ENCODE measurements around the gene GCM1.

GCM1 gene

DNA sequence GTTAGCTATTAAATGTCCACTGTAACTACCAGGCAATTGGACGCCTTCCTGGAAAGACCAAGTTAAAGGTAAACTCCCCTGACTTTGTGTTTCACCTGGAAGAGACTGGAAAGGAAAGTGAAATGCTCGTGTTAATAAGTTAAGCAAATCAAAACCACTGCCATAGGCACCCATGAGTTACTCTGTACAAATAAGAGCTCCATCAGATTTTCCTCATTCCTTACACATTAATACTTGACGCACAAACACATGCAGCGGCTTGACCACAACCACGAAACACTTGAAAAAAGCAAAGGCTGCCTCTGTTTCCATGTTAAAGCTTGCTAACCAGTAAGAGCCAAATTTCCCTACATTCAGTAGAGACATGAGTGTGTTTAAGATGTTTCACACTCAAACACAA lies 19.8 kb downstream of the GCM1 start:
- Histone ChIP-seq H3K4me3 (ENCODE audit: low read depth, low read length) (no peak overlapping the region), H3K79me2 (ENCODE audit: control insufficient read depth, insufficient read depth, low read length, unreplicated experiment) (no peaks in the 10 kb centered on the region), H3K4me1 (ENCODE audit: control insufficient read depth, insufficient read depth, low read length, unreplicated experiment) (no peaks in the 10 kb centered on the region), H3K36me3 (ENCODE audit: insufficient read depth, low read length) (no peaks in the 10 kb centered on the region), H3K27ac (ENCODE audit: low read depth, low read length) (no peak overlapping the region), H3K27me3 (ENCODE audit: insufficient read depth, low read length) (peaks cover 61% of the 10 kb centered on the region), H2AFZ (ENCODE audit: low read length, unreplicated experiment) (no peak overlapping the region)

DNA sequence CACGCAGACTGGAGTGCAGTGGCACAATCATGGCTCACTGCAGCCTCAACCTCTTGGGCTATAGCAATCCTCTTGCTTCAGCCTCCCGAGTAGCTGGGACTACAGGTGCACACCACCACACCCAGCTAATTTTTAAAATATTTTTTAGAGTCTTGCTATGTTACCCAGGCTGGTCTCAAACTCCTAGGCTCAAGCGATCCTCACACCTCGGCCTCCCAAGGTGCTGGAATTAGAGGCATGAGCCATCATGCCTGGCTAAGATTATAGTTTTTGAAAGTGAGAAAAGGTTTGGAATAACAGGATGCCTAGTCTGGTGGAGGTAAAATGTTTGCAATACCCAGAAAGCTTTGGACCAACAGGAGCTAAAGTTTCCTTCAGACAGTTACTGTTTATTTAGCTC lies 23.4 kb downstream of the GCM1 start:
- Histone ChIP-seq H3K36me3 (ENCODE audit: insufficient read depth, low read length) (no peaks in the 10 kb centered on the region), H3K27me3 (ENCODE audit: insufficient read depth, low read length) (peaks cover 41% of the 10 kb centered on the region), H3K79me2 (ENCODE audit: control insufficient read depth, insufficient read depth, low read length, unreplicated experiment) (no peaks in the 10 kb centered on the region), H2AFZ (ENCODE audit: low read length, unreplicated experiment) (no peak overlapping the region), H3K4me1 (ENCODE audit: control insufficient read depth, insufficient read depth, low read length, unreplicated experiment) (peaks cover 4% of the 10 kb centered on the region), H3K27ac (ENCODE audit: low read depth, low read length) (no peak overlapping the region), H3K4me3 (ENCODE audit: low read depth, low read length) (no peak overlapping the region)

DNA sequence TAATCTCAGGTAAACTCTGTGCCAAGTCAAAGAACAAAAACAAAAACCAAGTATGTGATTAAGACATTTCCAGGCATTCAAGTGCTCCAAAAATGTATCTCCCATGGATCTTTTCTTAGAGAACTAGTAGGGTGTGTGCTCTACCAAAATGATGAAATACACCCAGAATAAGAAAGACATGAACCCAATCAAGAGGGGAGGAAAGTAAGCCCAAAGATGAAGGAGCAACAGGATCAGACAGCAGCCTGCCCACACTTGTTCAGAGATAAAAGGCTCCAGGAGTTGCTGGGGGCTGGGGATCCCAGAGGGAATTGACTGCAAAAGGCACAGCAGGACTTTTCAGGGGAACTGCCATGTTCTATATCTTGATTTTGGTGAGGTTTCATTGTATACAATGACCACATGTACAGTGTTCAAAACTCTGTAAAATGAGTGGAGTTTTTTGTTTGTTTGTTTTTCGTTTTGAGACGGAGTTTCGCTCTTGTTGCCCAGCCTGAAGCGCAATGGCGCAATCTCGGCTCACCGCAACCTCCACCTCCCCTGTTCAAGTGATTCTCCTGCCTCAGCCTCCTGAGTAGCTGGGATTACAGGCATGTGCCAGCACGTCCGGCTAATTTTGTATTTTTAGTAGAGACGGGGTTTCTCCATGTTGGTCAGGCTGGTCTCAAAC lies 24.4 kb downstream of the GCM1 start:
- H3K4me1 ChIP-seq (ENCODE audit: control insufficient read depth, insufficient read depth, low read length, unreplicated experiment): peaks cover 12% of the 10 kb centered on the region
- peaks cover 34% of the 10 kb centered on the region for H3K27me3 ChIP-seq (ENCODE audit: insufficient read depth, low read length)
- H3K79me2 ChIP-seq (ENCODE audit: control insufficient read depth, insufficient read depth, low read length, unreplicated experiment): no peaks in the 10 kb centered on the region
- H3K27ac ChIP-seq (ENCODE audit: low read depth, low read length): no peak overlapping the region
- no peak overlapping the region for H3K4me3 ChIP-seq (ENCODE audit: low read depth, low read length)
- H2AFZ ChIP-seq (ENCODE audit: low read length, unreplicated experiment): no peak overlapping the region
- H3K36me3 ChIP-seq (ENCODE audit: insufficient read depth, low read length): no peaks in the 10 kb centered on the region

DNA sequence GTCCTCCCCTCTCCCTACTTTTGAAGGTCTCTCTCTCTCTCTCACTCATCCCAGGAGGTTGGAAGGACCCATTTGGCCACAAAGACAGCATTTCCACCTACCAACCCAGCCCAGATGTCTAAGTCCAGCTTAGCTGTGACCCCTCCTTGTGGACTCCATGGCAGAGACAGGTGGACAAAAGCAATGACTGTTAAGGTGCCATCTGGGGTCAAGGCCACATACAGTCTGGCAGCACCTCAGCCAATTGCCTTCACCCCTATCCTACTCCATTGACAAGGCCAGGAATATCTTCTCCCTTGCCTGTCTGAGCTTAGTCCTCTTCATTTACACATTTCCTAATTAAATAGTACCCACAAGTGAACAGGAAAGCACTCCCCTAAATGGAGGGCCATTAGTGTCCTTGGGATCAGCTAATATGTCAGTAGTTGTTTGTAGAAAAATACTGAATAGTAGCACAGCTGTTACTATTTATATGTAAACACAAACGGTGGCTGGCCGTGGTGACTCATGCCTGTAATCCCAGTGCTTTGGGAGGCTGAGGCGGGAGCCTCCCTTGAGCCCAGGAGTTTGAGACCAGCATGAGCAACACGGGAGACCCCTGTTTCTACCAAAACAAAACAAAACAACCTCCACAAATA lies 28.8 kb downstream of the GCM1 start:
- no peak overlapping the region for H2AFZ ChIP-seq (ENCODE audit: low read length, unreplicated experiment)
- H3K27ac ChIP-seq (ENCODE audit: low read depth, low read length): peak overlapping the region; percentile 20; the same call in 1 of the 2 replicates

DNA sequence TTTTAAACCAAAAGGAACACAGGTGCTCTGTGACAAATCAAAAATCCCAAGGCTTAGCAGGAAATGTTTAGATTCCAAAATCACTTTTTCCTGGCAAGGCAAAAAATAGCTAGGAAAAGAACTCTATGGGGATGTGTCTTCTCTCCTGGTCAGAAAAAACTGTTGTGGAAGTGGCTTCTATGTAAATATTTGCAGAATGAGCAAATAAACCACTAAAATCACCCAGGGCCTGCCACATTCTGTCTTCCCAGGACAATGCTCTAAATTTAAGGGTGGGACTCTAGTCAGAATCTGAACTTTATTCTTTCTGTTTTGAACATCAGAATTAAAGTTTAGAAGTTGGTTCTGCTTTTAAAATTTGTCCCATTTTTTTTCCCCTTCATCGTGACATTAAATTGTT lies 29.3 kb downstream of the GCM1 start:
- no peaks in the 10 kb centered on the region for H3K36me3 ChIP-seq (ENCODE audit: insufficient read depth, low read length)
- H2AFZ ChIP-seq (ENCODE audit: low read length, unreplicated experiment): no peak overlapping the region
- peaks cover 16% of the 10 kb centered on the region for H3K27me3 ChIP-seq (ENCODE audit: insufficient read depth, low read length)
- H3K4me3 ChIP-seq (ENCODE audit: low read depth, low read length): no peak overlapping the region
- H3K27ac ChIP-seq (ENCODE audit: low read depth, low read length): peak overlapping the region; percentile 20; the same call in 1 of the 2 replicates
- peaks cover 12% of the 10 kb centered on the region for H3K4me1 ChIP-seq (ENCODE audit: control insufficient read depth, insufficient read depth, low read length, unreplicated experiment)
- no peaks in the 10 kb centered on the region for H3K79me2 ChIP-seq (ENCODE audit: control insufficient read depth, insufficient read depth, low read length, unreplicated experiment)

More for the DNA sequence above, 28.8 kb downstream of the GCM1 start:
- Histone ChIP-seq H3K27me3 (ENCODE audit: insufficient read depth, low read length) (peaks cover 11% of the 10 kb centered on the region; the same call in 1 of the 2 replicates), H3K36me3 (ENCODE audit: insufficient read depth, low read length) (no peaks in the 10 kb centered on the region), H3K79me2 (ENCODE audit: control insufficient read depth, insufficient read depth, low read length, unreplicated experiment) (no peaks in the 10 kb centered on the region), H3K4me1 (ENCODE audit: control insufficient read depth, insufficient read depth, low read length, unreplicated experiment) (peaks cover 12% of the 10 kb centered on the region), H3K4me3 (ENCODE audit: low read depth, low read length) (no peak overlapping the region)

DNA sequence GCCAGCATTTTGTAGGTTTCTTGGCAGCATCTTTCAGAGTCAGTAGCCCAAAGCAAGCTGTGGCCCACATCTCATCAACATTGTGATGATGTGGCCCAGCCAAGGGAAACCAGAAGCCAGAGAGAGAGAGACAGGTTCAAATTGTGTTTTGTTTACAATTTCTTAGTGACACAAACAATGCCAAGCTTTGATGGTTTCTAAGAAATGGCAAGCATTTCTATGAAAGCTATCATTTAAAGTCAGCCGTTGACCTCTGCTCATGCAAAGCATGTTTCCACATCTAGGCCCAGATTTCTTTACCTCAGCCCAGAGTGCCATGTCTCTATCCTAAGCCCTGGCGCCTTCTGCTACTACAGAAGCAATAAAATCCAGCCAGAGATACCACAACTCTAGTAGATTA lies 32.9 kb downstream of the GCM1 start:
- H2AFZ ChIP-seq (ENCODE audit: low read length, unreplicated experiment): no peak overlapping the region
- H3K4me3 ChIP-seq (ENCODE audit: low read depth, low read length): no peak overlapping the region
- peaks cover 12% of the 10 kb centered on the region for H3K4me1 ChIP-seq (ENCODE audit: control insufficient read depth, insufficient read depth, low read length, unreplicated experiment)
- no peaks in the 10 kb centered on the region for H3K79me2 ChIP-seq (ENCODE audit: control insufficient read depth, insufficient read depth, low read length, unreplicated experiment)
- peaks cover 35% of the 10 kb centered on the region for H3K27me3 ChIP-seq (ENCODE audit: insufficient read depth, low read length)
- H3K36me3 ChIP-seq (ENCODE audit: insufficient read depth, low read length): no peaks in the 10 kb centered on the region
- no peak overlapping the region for H3K27ac ChIP-seq (ENCODE audit: low read depth, low read length)

DNA sequence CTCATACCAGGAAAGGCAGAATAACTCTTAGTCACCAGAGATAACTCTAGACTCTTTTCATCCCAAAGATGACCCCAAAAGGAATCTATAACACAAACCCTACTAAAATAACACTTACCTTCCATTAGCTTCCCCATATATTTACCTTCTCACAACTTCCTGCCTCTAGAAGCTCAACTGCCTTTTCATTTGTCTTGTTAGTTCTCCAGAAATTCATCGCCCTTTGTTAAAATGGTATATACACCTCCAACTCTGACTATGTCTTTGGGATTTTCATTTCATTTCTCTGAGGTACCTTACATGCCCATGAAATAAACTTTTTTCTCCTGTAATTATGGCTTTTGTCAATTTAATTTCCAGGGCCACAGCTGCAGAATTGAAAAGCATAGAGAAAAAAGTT lies 33.5 kb downstream of the GCM1 start:
- H2AFZ ChIP-seq (ENCODE audit: low read length, unreplicated experiment): no peak overlapping the region
- peaks cover 7% of the 10 kb centered on the region for H3K4me1 ChIP-seq (ENCODE audit: control insufficient read depth, insufficient read depth, low read length, unreplicated experiment)
- H3K4me3 ChIP-seq (ENCODE audit: low read depth, low read length): no peak overlapping the region
- peaks cover 35% of the 10 kb centered on the region for H3K27me3 ChIP-seq (ENCODE audit: insufficient read depth, low read length)
- no peak overlapping the region for H3K27ac ChIP-seq (ENCODE audit: low read depth, low read length)
- no peaks in the 10 kb centered on the region for H3K79me2 ChIP-seq (ENCODE audit: control insufficient read depth, insufficient read depth, low read length, unreplicated experiment)
- no peaks in the 10 kb centered on the region for H3K36me3 ChIP-seq (ENCODE audit: insufficient read depth, low read length)

DNA sequence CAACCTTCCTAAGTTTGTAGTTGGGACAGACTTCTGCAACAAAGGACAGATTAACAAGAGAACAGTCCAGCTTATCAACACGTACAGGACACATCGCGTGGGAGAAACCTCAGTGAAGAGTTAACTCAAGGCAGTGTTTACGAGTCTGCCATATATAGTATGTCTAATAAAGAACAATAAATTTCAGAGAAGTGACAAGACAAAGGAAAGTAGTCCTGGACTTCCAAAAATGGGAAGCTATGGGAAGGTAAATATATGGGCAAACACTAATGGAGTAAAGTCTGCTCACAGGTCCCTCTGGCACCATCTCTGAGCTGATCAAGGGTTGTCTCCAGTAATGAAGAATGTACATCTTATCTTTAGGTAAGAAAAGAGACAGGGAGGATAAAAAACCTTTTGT lies 34.9 kb downstream of the GCM1 start:
- peaks cover 35% of the 10 kb centered on the region for H3K27me3 ChIP-seq (ENCODE audit: insufficient read depth, low read length)
- H3K79me2 ChIP-seq (ENCODE audit: control insufficient read depth, insufficient read depth, low read length, unreplicated experiment): no peaks in the 10 kb centered on the region
- H3K4me1 ChIP-seq (ENCODE audit: control insufficient read depth, insufficient read depth, low read length, unreplicated experiment): no peaks in the 10 kb centered on the region
- H3K4me3 ChIP-seq (ENCODE audit: low read depth, low read length): no peak overlapping the region
- H3K27ac ChIP-seq (ENCODE audit: low read depth, low read length): no peak overlapping the region
- no peaks in the 10 kb centered on the region for H3K36me3 ChIP-seq (ENCODE audit: insufficient read depth, low read length)
- no peak overlapping the region for H2AFZ ChIP-seq (ENCODE audit: low read length, unreplicated experiment)

DNA sequence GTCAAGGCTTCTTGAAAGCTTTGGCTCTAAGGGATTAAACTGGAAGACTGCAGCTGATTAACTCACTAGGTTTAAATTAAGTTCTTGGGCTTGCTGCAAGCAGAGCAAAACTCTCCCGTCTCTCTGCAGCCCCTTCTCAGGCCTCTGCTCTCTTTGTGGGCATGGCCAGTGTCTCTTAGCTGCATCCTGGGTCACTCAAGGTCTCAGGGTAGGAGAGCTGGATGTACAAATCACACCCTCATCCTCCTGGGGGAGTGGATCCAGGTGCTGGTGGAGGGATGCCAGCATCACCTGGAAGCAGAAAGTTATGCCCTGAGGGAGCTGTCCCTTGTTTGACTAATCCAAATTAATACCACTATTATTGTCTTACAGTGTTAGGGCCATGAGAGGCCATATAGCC lies 35.8 kb downstream of the GCM1 start:
- no peaks in the 10 kb centered on the region for H3K79me2 ChIP-seq (ENCODE audit: control insufficient read depth, insufficient read depth, low read length, unreplicated experiment)
- H3K36me3 ChIP-seq (ENCODE audit: insufficient read depth, low read length): no peaks in the 10 kb centered on the region
- no peaks in the 10 kb centered on the region for H3K4me1 ChIP-seq (ENCODE audit: control insufficient read depth, insufficient read depth, low read length, unreplicated experiment)
- H2AFZ ChIP-seq (ENCODE audit: low read length, unreplicated experiment): no peak overlapping the region
- no peak overlapping the region for H3K4me3 ChIP-seq (ENCODE audit: low read depth, low read length)
- no peak overlapping the region for H3K27ac ChIP-seq (ENCODE audit: low read depth, low read length)
- peaks cover 35% of the 10 kb centered on the region for H3K27me3 ChIP-seq (ENCODE audit: insufficient read depth, low read length)

DNA sequence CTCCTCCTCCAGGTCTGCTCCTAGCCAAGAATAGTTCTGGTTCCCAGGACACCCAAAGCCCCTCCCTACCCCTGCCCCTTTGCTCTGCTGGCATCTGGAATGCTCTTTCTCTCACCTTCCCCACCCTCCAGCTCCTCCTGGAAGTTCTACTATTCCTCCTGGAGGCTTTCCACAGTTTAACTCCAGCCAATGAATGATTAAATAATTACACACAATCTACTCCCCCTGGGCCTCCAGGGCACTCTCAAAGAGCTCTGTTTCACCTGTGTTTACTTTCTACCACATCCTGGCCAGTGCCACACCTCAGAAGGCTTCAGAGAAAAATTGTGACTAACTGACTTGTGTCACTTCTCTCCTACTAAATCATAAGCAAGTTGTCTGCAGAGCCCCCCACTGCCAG lies 36.2 kb downstream of the GCM1 start:
- H3K27me3 ChIP-seq (ENCODE audit: insufficient read depth, low read length): peaks cover 35% of the 10 kb centered on the region
- no peaks in the 10 kb centered on the region for H3K36me3 ChIP-seq (ENCODE audit: insufficient read depth, low read length)
- H2AFZ ChIP-seq (ENCODE audit: low read length, unreplicated experiment): no peak overlapping the region
- no peak overlapping the region for H3K27ac ChIP-seq (ENCODE audit: low read depth, low read length)
- no peaks in the 10 kb centered on the region for H3K4me1 ChIP-seq (ENCODE audit: control insufficient read depth, insufficient read depth, low read length, unreplicated experiment)
- H3K79me2 ChIP-seq (ENCODE audit: control insufficient read depth, insufficient read depth, low read length, unreplicated experiment): no peaks in the 10 kb centered on the region
- H3K4me3 ChIP-seq (ENCODE audit: low read depth, low read length): no peak overlapping the region

DNA sequence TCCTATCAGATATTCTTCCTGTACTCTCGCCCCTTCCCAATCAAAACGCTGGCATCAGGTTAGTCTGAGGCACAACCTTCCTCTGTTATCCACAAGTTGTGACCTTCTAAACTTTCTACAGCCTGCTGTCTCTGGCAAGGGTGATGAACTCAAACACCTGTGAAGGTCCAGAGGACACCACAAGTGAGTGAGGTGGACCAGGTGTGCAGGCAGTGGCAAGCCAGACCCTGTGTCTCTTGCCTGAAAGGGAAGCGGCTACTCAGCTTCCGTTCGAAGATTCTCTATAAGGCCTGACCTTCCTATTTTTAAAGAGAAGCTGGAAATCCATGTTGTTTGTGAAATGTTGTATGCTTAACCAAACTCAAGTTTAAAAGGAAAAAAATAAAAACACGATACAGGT lies 36.8 kb downstream of the GCM1 start:
- H3K4me3 ChIP-seq (ENCODE audit: low read depth, low read length): no peak overlapping the region
- peaks cover 5% of the 10 kb centered on the region for H3K4me1 ChIP-seq (ENCODE audit: control insufficient read depth, insufficient read depth, low read length, unreplicated experiment)
- peaks cover 35% of the 10 kb centered on the region for H3K27me3 ChIP-seq (ENCODE audit: insufficient read depth, low read length)
- H3K36me3 ChIP-seq (ENCODE audit: insufficient read depth, low read length): no peaks in the 10 kb centered on the region
- no peaks in the 10 kb centered on the region for H3K79me2 ChIP-seq (ENCODE audit: control insufficient read depth, insufficient read depth, low read length, unreplicated experiment)
- no peak overlapping the region for H2AFZ ChIP-seq (ENCODE audit: low read length, unreplicated experiment)
- H3K27ac ChIP-seq (ENCODE audit: low read depth, low read length): no peak overlapping the region
